T-helper 1 cell (primary cell): ENCODE results near the gene GAS7.

Experiments used
- DNase-seq, 5 donors: peaks; one replicate each; pipeline ENCODE4 v3.0.0-alpha.2; 2012 to 2020

The GAS7 gene

DNA sequence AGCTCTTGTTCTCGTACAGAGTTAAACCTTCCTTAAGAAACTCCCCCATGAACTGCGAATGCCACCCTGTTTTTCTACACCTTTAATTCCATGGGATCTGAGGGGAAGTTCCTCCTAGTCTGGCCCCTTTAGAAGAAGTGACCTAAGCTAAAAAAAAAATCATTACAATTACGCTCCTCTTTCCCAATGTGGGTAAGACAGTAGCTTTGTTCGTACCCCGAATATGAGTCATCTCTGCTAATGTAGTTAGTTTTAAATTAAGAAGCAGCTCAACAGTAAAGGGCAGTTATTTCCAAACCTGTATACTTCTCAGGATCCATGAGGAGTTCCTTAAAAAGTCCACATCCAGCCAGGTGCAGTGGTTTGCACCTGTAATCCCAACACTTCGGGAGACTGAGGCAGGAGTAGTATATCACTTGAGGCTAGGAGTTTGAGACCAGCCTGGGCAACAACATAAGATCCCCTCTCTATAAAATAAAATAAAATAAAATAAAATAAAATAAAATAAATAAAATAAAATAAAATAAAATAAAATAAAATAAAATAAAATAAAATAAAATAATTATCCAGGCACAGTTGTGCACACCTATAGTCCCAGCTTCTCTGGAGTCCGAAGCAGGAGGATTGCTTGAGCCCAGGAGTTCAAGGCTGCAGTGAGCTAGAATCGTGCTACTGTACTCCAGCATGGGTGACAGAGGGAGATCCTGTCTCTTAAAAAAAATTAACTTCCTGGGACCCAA lies 319.4 kb downstream of the GAS7 start:
- DNase-seq: no peak

GRCh38 chr17:9878356-9878755 lies 320.1 kb downstream of the GAS7 start:
- DNase-seq: no peak

DNA sequence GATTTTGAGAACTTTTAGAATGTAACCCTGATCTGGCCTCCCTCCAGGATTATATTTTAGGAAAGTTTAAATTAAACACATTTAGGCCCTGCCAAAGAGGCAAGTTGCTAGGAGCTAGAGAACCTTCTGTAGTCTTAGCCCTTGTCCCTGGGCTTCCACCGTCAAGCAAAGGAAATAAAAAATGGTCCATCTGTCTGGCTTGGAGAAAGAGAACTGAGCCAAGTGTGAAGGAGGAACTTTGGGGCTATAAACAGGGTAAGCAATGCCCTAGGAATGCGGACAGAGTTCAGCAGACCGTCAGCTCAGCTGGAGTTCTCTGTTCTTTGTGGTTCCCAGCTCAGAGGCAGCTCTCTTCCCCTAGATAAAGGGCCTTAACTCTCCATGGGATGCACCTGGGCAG lies 323.0 kb downstream of the GAS7 start:
- no peak for DNase-seq

DNA sequence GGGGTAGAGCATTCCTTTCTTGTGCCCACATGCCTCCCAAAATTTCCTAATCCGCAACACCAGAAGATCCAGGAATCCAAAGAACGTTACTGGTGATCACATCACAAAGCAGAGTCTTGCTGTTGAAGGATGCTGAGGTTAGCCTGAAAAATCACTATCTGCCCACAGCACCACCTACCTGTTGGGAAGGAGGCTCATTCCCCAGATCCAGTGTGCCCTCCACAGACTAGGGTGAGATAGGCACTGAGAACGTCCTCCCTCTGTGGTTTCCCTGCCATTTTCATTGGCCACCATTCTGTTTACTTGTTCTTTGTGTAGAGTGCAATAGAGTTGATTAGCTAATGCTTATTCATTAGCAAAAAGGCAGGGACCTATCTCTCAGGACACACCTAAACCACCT lies 323.7 kb downstream of the GAS7 start:
- no peak for DNase-seq

DNA sequence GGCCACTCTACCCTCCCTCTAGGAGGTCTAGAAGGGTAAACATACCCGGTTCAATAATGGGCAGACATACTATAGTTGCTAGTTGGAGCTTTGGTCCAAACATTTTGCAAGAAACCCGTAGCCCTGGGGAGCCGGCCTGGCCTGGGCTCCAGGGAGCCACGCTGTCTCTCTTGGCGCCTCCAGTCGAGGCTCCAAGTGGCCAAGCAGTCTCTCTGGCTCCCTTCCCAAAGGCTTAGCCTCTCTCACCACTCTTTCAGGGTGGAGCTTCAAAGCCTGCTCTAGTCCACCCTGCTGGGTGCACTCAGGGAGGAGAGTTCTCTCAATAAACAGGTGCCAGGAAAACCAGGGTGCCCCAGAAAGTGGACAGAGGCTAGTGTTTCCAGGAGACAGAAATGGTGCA lies 325.6 kb downstream of the GAS7 start:
- DNase-seq: no peak

DNA sequence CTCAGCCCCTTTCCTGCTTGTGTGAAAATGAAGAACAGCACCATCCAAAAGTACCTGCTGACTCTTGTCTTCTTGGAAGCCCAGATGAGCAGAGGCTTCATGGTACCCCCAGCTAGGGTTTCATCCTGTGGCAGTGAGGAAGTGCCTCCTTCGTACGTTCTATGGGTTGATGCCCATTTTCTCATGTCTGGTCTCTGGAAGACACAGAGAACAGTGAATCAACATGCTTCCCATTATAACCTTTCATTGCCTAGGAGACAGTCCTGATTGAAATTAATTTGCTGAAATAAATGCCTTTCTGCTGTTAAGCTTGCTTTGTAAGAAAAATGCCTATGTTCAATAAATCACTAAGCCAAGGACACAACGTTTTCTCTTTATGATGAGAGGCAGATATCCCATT lies 329.9 kb downstream of the GAS7 start:
- no peak for DNase-seq

DNA sequence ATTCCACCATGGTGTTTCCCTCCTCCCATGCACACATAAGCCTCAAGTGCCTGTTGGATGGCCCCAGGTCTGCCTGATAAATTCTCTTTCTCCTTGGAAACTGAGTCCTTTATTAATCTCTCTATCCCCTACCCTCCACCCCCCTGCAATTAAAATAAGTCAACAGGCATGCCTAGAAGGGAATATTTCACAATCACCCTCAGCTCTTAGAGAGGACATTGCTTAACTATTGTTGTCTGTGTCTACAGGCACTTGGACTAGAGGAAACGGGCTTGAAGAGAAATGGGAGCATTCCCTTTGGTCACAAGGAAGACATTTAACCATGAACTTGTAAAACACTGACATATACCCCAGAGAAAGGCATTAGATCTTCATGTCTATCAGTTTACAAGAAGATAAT lies 332.8 kb downstream of the GAS7 start:
- no peak for DNase-seq

DNA sequence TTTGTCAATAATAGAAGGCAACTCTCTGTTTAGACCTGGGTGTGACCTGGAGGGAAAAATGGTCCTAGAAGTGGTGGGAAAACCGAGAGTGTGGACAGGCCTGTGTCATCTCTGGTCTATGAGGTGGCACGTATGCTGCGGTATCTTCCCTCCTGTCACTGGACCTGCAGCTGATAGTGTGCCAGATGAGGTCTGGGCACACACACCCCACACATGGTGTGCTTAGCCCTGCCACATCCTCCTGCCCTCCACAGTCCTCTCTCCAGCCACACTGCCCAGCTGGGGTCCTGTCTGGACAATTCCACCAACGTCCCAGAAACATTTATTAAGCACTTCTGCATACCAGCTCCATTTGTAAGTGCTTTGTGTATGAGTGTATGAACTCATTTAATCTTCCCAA lies 335.5 kb downstream of the GAS7 start:
- no peak for DNase-seq

DNA sequence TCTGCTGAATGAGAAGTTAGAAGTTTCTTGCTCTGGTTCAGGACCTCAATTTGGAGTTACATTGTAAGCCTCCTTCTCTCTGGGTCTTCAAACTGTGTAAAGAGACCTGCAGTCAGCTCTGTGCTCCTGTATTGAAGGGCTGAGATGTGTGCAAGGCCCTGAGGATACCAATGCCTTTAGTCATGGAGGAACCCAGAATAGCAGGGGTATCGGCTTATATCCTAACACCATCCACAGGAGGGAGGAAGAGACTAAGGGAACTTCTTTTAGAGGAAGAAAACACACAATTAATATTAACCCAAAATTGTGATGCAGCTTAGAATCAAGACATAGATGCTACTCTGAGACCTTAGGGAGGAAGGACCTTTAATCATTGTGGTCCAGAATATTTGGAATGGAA lies 336.2 kb downstream of the GAS7 start:
- no peak for DNase-seq

- DNase-seq: no peak
Observed at GRCh38 chr17:9860851-9861250, 337.6 kb downstream of the GAS7 start.
